ENCODE measurements around the gene ADAD2. TPM values are rescaled to one million over a fixed set of nuclear protein-coding genes. Genes with fewer than 3 reads are reported as not detected.

The ADAD2 gene
- total and polyA plus RNA-seq, 2 of the 4 experiments (the other 2 are of a cell fraction), result not detected

DNA sequence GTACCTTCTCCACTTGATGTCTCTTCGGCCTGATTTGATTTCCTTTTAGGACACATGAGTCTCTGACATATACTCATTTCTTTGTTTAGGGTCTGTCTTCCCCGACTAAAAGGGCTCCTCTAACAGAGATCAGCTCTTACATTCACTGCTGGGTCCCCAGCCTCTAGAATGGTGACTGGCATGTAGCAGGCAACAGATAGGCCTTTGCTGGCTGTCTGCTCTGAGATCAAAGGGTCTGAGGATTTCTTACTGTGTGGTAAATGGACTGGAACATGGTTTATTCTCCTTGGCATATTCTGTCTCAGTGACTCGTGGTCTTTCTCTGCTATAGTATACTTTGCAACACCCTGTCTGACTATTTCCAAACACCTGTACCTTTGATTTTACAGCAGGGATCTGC lies 29.2 kb upstream of the ADAD2 start:
- BruUV-seq (replicated peaks), result no TSS peak
- 83% methylated on average over 1 of the region's 3 CpGs; no CpG with 5 or more reads in 1 of the 2 experiments for WGBS, 2 experiments (ENCODE audit: extremely low coverage in 2 of 2, insufficient read length in 1 of 2)
- Histone ChIP-seq H4K20me1 (ENCODE audit: insufficient read depth, low read length) (no peaks in the 10 kb centered on the region), H2BK5ac (ENCODE audit: low read depth, low read length, poor library complexity, severe bottlenecking) (no peak overlapping the region), H3K27me3 (ENCODE audit: control insufficient read depth, insufficient read depth, low read length) (peaks cover 48% of the 10 kb centered on the region), H3K27ac (ENCODE audit: insufficient read depth, low read length) (no peak overlapping the region), H2BK20ac (ENCODE audit: low read depth, low read length) (no peak overlapping the region), H3K18ac (ENCODE audit: low read depth, low read length) (no peak overlapping the region), H3K4ac (ENCODE audit: low read depth, low read length) (no peak overlapping the region), H2BK15ac (ENCODE audit: low read depth, low read length) (no peak overlapping the region), H3K56ac (ENCODE audit: extremely low read depth, insufficient read depth, low read length) (no peak overlapping the region), H2AK5ac (ENCODE audit: low read depth, low read length) (no peak overlapping the region), H2AK9ac (replicated peaks; ENCODE audit: low read depth, low read length, poor library complexity) (no peak overlapping the region), H3K9me1 (ENCODE audit: insufficient read depth, low read length) (no peaks in the 10 kb centered on the region), H3K14ac (replicated peaks; ENCODE audit: low read depth, low read length) (no peak overlapping the region), H3K4me3 (ENCODE audit: insufficient read depth, low read depth, low read length) (no peak overlapping the region), H3K4me1 (ENCODE audit: control insufficient read depth, insufficient read depth, low read length) (no peaks in the 10 kb centered on the region), H2AFZ (replicated peaks; ENCODE audit: low read length, poor library complexity) (no peak overlapping the region), H3K4me2 (ENCODE audit: low read depth, low read length) (no peak overlapping the region), H3K23ac (ENCODE audit: low read depth, low read length) (no peak overlapping the region), H3K36me3 (ENCODE audit: control insufficient read depth, insufficient read depth, low read length) (no peaks in the 10 kb centered on the region), H3K9ac (ENCODE audit: low read depth, low read length) (no peak overlapping the region), H2BK120ac (ENCODE audit: low read depth, low read length) (no peak overlapping the region), H4K8ac (ENCODE audit: low read depth in 2 of 2, low read length in 2 of 2) (no peak overlapping the region), H4K5ac (ENCODE audit: low read depth, low read length) (no peak overlapping the region), H4K91ac (ENCODE audit: insufficient read depth, low read depth, low read length) (no peak overlapping the region), H3K79me1 (ENCODE audit: low read depth in 1 of 2, low read length in 2 of 2) (no peaks in the 10 kb centered on the region), H3K9me3 (ENCODE audit: control insufficient read depth, insufficient read depth, low read length) (no peaks in the 10 kb centered on the region)
- no peak for TF ChIP-seq RAD21 (IDR thresholded peaks at IDR 0.05; ENCODE audit: low read length)
- no peak for TF ChIP-seq MXI1 (IDR thresholded peaks at IDR 0.05; ENCODE audit: borderline replicate concordance, low read depth, low read length)
- TF ChIP-seq, protein P1, sequence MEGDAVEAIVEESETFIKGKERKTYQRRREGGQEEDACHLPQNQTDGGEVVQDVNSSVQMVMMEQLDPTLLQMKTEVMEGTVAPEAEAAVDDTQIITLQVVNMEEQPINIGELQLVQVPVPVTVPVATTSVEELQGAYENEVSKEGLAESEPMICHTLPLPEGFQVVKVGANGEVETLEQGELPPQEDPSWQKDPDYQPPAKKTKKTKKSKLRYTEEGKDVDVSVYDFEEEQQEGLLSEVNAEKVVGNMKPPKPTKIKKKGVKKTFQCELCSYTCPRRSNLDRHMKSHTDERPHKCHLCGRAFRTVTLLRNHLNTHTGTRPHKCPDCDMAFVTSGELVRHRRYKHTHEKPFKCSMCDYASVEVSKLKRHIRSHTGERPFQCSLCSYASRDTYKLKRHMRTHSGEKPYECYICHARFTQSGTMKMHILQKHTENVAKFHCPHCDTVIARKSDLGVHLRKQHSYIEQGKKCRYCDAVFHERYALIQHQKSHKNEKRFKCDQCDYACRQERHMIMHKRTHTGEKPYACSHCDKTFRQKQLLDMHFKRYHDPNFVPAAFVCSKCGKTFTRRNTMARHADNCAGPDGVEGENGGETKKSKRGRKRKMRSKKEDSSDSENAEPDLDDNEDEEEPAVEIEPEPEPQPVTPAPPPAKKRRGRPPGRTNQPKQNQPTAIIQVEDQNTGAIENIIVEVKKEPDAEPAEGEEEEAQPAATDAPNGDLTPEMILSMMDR (conservative IDR thresholded peaks at IDR 0.05; ENCODE audit: low read depth, low read length), result no peak
- no peak for TF ChIP-seq MAFK (IDR thresholded peaks at IDR 0.05; ENCODE audit: low read depth, low read length)
- TF ChIP-seq FOS (IDR thresholded peaks at IDR 0.05; ENCODE audit: low read depth, low read length), result no peak
- TF ChIP-seq, protein P2, sequence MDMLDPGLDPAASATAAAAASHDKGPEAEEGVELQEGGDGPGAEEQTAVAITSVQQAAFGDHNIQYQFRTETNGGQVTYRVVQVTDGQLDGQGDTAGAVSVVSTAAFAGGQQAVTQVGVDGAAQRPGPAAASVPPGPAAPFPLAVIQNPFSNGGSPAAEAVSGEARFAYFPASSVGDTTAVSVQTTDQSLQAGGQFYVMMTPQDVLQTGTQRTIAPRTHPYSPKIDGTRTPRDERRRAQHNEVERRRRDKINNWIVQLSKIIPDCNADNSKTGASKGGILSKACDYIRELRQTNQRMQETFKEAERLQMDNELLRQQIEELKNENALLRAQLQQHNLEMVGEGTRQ (IDR thresholded peaks at IDR 0.05; ENCODE audit: low read depth, low read length), result no peak
- TF ChIP-seq SMC3 (IDR thresholded peaks at IDR 0.05; ENCODE audit: low read depth, low read length), result no peak
- no peak for TF ChIP-seq BHLHE40 (IDR thresholded peaks at IDR 0.05; ENCODE audit: low read depth, low read length)
- no peak for TF ChIP-seq RCOR1 (IDR thresholded peaks at IDR 0.05; ENCODE audit: insufficient replicate concordance, low read length)
- no peak for TF ChIP-seq POLR2A (IDR thresholded peaks at IDR 0.05; ENCODE audit: low read depth, low read length)
- TF ChIP-seq CHD1 (IDR thresholded peaks at IDR 0.05; ENCODE audit: low read depth, low read length), result no peak
- no peak for TF ChIP-seq RFX5 (IDR thresholded peaks at IDR 0.05; ENCODE audit: low read depth, low read length)
- no peak for TF ChIP-seq NFE2L2 (IDR thresholded peaks at IDR 0.05; ENCODE audit: low read depth, low read length)
- no peak for TF ChIP-seq MAZ (IDR thresholded peaks at IDR 0.05; ENCODE audit: borderline replicate concordance, low read depth, low read length)
- no peak for TF ChIP-seq CEBPB (IDR thresholded peaks at IDR 0.05; ENCODE audit: low read depth, low read length)
- TF ChIP-seq, protein P3, sequence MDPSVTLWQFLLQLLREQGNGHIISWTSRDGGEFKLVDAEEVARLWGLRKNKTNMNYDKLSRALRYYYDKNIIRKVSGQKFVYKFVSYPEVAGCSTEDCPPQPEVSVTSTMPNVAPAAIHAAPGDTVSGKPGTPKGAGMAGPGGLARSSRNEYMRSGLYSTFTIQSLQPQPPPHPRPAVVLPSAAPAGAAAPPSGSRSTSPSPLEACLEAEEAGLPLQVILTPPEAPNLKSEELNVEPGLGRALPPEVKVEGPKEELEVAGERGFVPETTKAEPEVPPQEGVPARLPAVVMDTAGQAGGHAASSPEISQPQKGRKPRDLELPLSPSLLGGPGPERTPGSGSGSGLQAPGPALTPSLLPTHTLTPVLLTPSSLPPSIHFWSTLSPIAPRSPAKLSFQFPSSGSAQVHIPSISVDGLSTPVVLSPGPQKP (IDR thresholded peaks at IDR 0.05; ENCODE audit: borderline replicate concordance, low read depth, low read length), result no peak
- DNase-seq (no peak), ATAC-seq (ENCODE audit: low read depth) (no peak)
- dilution Hi-C loops (cut with HindIII; ENCODE audit: low sequenced_read_pairs, unreplicated experiment) (no loop called here), intact Hi-C loops (cut with micrococcal nuclease) (no loop called here), in situ Hi-C loops (cut with MboI; ENCODE audit: low sequenced_read_pairs) (no loop called here)
- CTCF ChIA-PET, result interaction anchor here (0.8 to 1.9 kb wide), 2 partner anchors 13 to 25 kb away, joined by 3 to 14 read pairs; partner anchors contain the start of gene TAF1C
- POLR2A ChIA-PET (ENCODE audit: unreplicated experiment), result no interaction called here

Measured in IMR-90 (cell line).